GM12878 (cell line): ENCODE data around the gene AASDH. TPM values are rescaled to one million over a fixed set of nuclear protein-coding genes. Genes with fewer than 3 reads are reported as not detected.

ENCODE experiments used
- ATAC-seq: fragments of 200-7000 bp; cut with Tn5 transposase; 3 replicates; pipeline ENCODE4 v1.9.1; 2020; ENCODE audit warnings: mild to moderate bottlenecking, moderate library complexity
- BruUV-seq: library from RNA; stranded (reverse); fragments of 400-500 nt; replicated peaks from 2 replicates; lab custom pipeline; 2021; lab: Mats Ljungman, UMichigan
- CTCF ChIA-PET: fragments of 300-600 bp; sonication (Branson Sonifier 250); formaldehyde crosslinking; extraction: SDS; loops from one replicate; lab custom pipeline; 2021; ENCODE audit warnings: inconsistent platforms; lab: Yijun Ruan, JAX
- POLR2A ChIA-PET: fragments of 350-600 bp; formaldehyde crosslinking; extraction: SDS; loops from one replicate; lab custom pipeline; 2021; ENCODE audit warnings: inconsistent platforms; lab: Charles Lee
- RAD21 ChIA-PET: fragments of 300-600 bp; sonication (Branson Sonifier 250); formaldehyde crosslinking; loops from one replicate; lab custom pipeline; 2023; ENCODE audit warnings: antibody characterized with exemption; ENCODE audit not compliant: unreplicated experiment; lab: Charles Lee
- SMC1A ChIA-PET: fragments of 300-600 bp; sonication (Branson Sonifier 250); formaldehyde crosslinking; loops from one replicate; lab custom pipeline; 2023; ENCODE audit not compliant: unreplicated experiment, uncharacterized antibody; lab: Charles Lee
- DNase-seq: peaks from one replicate; pipeline ENCODE4 v3.0.0-alpha.2; 2011; ENCODE audit warnings: low read depth, low spot score
- FAIRE-seq: peaks from 3 replicates; lab custom pipeline; 2011; peaks lifted over from hg19 to GRCh38; lab: Jason Lieb, UNC
- H2AFZ ChIP-seq: 2 replicates; pipeline ENCODE4 v1.6.0; 2011; ENCODE audit warnings: low read depth, low read length, control low read depth; ENCODE audit not compliant: control insufficient read depth
- H3K27ac ChIP-seq: 2 replicates; pipeline ENCODE4 v1.5.1; 2011; ENCODE audit warnings: control low read depth; ENCODE audit not compliant: control insufficient read depth, insufficient read depth
- H3K27me3 ChIP-seq, 2 experiments: replicated peaks in 1 of 2; 2 replicates each; pipeline versions ENCODE4 v1.6.0 to v1.6.1; 2011; ENCODE audit warnings: low read length in 1 of 2; ENCODE audit not compliant: control insufficient read depth in 2 of 2, insufficient read depth in 2 of 2
- H3K36me3 ChIP-seq, 2 experiments: 2 replicates each; pipeline ENCODE4 v1.5.1; 2011; ENCODE audit warnings: low read length in 1 of 2; ENCODE audit not compliant: control insufficient read depth in 2 of 2, insufficient read depth in 2 of 2
- H3K4me1 ChIP-seq: 2 replicates; pipeline ENCODE4 v1.6.1; 2011; ENCODE audit warnings: mild to moderate bottlenecking, low read length, moderate library complexity, mixed read lengths; ENCODE audit not compliant: control insufficient read depth, insufficient read depth
- H3K4me2 ChIP-seq: 2 replicates; pipeline ENCODE4 v1.6.0; 2011; ENCODE audit warnings: control low read depth; ENCODE audit not compliant: control insufficient read depth, insufficient read depth
- H3K4me3 ChIP-seq: fragments of 200-600 bp; sonication (generic); 2 replicates; pipeline ENCODE4 v1.5.1; 2016
- H3K79me2 ChIP-seq: 2 replicates; pipeline ENCODE4 v1.6.0; 2011; ENCODE audit warnings: low read length; ENCODE audit not compliant: control insufficient read depth, insufficient read depth
- H3K9ac ChIP-seq: 2 replicates; pipeline ENCODE4 v1.8.0; 2011; ENCODE audit warnings: low read length, control low read depth, mixed read lengths; ENCODE audit not compliant: control insufficient read depth, insufficient read depth
- H3K9me3 ChIP-seq: replicated peaks from 3 replicates; pipeline ENCODE4 v1.5.1; 2011; ENCODE audit warnings: mild to moderate bottlenecking, low read length; ENCODE audit not compliant: control insufficient read depth, insufficient read depth
- H4K20me1 ChIP-seq: 2 replicates; pipeline ENCODE4 v1.6.0; 2011; ENCODE audit not compliant: control insufficient read depth, insufficient read depth
- JUNB ChIP-seq: IDR thresholded peaks from 2 replicates; pipeline ENCODE4 v1.6.1; 2016; ENCODE audit warnings: antibody characterized with exemption, mild to moderate bottlenecking
- JUND ChIP-seq: IDR thresholded peaks from 2 replicates; pipeline ENCODE4 v1.6.1; 2012; ENCODE audit warnings: low read depth, mild to moderate bottlenecking, low read length, improper control_type of control experiment, moderate library complexity
- LARP7 ChIP-seq: fragments of 450-650 bp; IDR thresholded peaks from 2 replicates; pipeline ENCODE4 v1.6.1; 2017; ENCODE audit warnings: mild to moderate bottlenecking
- SREBF2 ChIP-seq: IDR thresholded peaks from 2 replicates; pipeline ENCODE4 v1.6.1; 2012; ENCODE audit warnings: mild to moderate bottlenecking, low read length
- WGBS: methylation state at CpG from one replicate; pipeline ENCODE4 v1.1.6; 2016; ENCODE audit warnings: low lambda C conversion rate; ENCODE audit not compliant: insufficient replicate concordance, insufficient coverage; ENCODE audit errors: missing lambda C conversion rate; 5-methylcytosine and 5-hydroxymethylcytosine counted together
- in situ Hi-C: fragments of 300-500 bp; cut with MboI; formaldehyde crosslinking; loops from 9 replicates; pipeline ENCODE4 v1.14.3; 2018; ENCODE audit warnings: mixed read lengths
- intact Hi-C: fragments of 100-400 bp; cut with micrococcal nuclease; formaldehyde crosslinking; loops from one replicate; pipeline ENCODE4 v1.14.2; 2022; ENCODE audit not compliant: unreplicated experiment
- polyA plus RNA-seq, 11 experiments: library from polyadenylated mRNA; depleted of rRNA in 4 of 11; unstranded in 6 of 11; stranded (reverse) in 5 of 11; fragments of >200 nt; fragmentation: Nextera tagmentation in 4 of 11; fragmentation: Illumina TruSeq in 1 of 11; extraction: Ambion mirVana in 4 of 11; extraction: Trizol in 1 of 11; gene quantifications; 1 replicate in 1 of 11; 2 replicates in 10 of 11; pipeline versions ENCODE4 v1.2.1 to v1.2.3, GENCODE V29; 2011 to 2016; ENCODE audit warnings: inconsistent platforms in 2 of 11, missing spikeins in 2 of 11, low read depth in 1 of 11
- total RNA-seq, 4 experiments: library from RNA; depleted of rRNA in 3 of 4; stranded (reverse); fragments of >200 nt in 3 of 4; fragmentation: Illumina TruSeq in 1 of 4; extraction: Trizol in 1 of 4; gene quantifications; 2 replicates each; pipeline versions ENCODE4 v1.2.1 to v1.2.3, GENCODE V29; 2013 to 2021
- TF ChIP-seq, protein P1 (sequence below): fragments of 450-650 bp; IDR thresholded peaks from 2 replicates; pipeline ENCODE4 v1.6.1; 2014; ENCODE audit warnings: mild to moderate bottlenecking
- TF ChIP-seq, protein P2 (sequence below): IDR thresholded peaks from 2 replicates; pipeline ENCODE4 v1.6.1; 2011; ENCODE audit warnings: borderline replicate concordance, low read depth, mild to moderate bottlenecking, moderate library complexity, mixed read lengths, low read length; ENCODE audit not compliant: insufficient read depth; ENCODE audit errors: extremely low read length
- TF ChIP-seq, protein P3 (sequence below), 3 experiments: IDR thresholded peaks in 2 of 3; conservative IDR thresholded peaks in 1 of 3; 2 replicates each; pipeline ENCODE4 v1.5.1; 2011; ENCODE audit warnings: low read depth in 3 of 3, low read length in 3 of 3, mild to moderate bottlenecking in 3 of 3, control low read depth in 2 of 3, moderate library complexity in 2 of 3, inconsistent platforms in 1 of 3, mixed read lengths in 1 of 3; ENCODE audit not compliant: control insufficient read depth in 2 of 3, insufficient read depth in 1 of 3; ENCODE audit errors: extremely low read depth in 1 of 3
- TF ChIP-seq, protein P4 (sequence below): fragments of 450-650 bp; IDR thresholded peaks from 2 replicates; pipeline ENCODE4 v1.6.1; 2017; ENCODE audit warnings: mild to moderate bottlenecking, moderate library complexity
- TF ChIP-seq, protein P5 (sequence below): fragments of 450-650 bp; IDR thresholded peaks from 2 replicates; pipeline ENCODE4 v1.6.1; 2018; ENCODE audit warnings: mild to moderate bottlenecking, low read depth, moderate library complexity; ENCODE audit not compliant: partially characterized antibody

Gene AASDH
- total and polyA plus RNA-seq, 10 of the 15 experiments (the other 5 are each of a cell fraction or from before 2014, with no cell fraction given), result 7.3 to 19.1 (median 11.3) TPM

DNA sequence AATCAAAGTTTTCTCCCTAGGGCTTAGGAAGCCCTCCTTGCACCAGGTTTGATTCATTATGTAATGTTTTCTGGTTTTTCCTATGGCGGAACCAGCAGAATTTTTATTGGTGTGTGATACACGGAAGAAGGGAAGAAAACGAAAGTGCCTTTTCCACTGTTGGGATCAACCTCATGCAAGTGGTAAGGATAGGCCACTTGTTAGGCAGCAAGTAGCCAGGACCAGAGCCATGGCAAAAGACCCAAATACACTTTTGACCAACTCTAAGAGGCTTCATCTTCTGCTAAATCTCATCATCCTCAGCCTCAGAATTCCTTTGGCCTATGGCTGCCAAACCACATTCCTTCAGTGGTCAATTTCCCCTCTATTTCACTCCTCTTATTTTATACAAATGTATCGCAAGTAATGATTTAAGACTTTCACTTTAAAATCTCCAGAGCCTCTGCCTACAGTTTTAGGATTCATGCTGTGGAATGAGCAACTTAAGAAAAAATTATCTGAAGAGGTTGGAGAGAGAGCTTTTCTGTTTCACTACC lies 26.9 kb upstream of the AASDH start:
- Histone ChIP-seq H3K27ac (no peak overlapping the region), H3K9me3 (no peaks in the 10 kb centered on the region), H3K27me3 (no peaks in the 10 kb centered on the region), H3K4me3 (no peak overlapping the region), H3K9ac (no peak overlapping the region), H4K20me1 (no peaks in the 10 kb centered on the region), H3K36me3 (no peaks in the 10 kb centered on the region), H3K4me2 (no peak overlapping the region), H3K79me2 (peaks cover 73% of the 10 kb centered on the region), H2AFZ (no peak overlapping the region), H3K4me1 (no peaks in the 10 kb centered on the region)
- CTCF ChIA-PET, result interaction anchor here (0.9 kb wide), 1 partner anchor 9 kb away, joined by 3 read pairs; no protein-coding TSS in a partner anchor
- ATAC-seq, result no peak
- BruUV-seq, result no TSS peak
- DNase-seq, result no peak
- WGBS, result over 99% methylated on average over 4 of the region's 4 CpGs
- SMC1A ChIA-PET, result no interaction called here
- TF ChIP-seq, protein P1, sequence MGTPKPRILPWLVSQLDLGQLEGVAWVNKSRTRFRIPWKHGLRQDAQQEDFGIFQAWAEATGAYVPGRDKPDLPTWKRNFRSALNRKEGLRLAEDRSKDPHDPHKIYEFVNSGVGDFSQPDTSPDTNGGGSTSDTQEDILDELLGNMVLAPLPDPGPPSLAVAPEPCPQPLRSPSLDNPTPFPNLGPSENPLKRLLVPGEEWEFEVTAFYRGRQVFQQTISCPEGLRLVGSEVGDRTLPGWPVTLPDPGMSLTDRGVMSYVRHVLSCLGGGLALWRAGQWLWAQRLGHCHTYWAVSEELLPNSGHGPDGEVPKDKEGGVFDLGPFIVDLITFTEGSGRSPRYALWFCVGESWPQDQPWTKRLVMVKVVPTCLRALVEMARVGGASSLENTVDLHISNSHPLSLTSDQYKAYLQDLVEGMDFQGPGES, result no peak
- TF ChIP-seq, protein P2, sequence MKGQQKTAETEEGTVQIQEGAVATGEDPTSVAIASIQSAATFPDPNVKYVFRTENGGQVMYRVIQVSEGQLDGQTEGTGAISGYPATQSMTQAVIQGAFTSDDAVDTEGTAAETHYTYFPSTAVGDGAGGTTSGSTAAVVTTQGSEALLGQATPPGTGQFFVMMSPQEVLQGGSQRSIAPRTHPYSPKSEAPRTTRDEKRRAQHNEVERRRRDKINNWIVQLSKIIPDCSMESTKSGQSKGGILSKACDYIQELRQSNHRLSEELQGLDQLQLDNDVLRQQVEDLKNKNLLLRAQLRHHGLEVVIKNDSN, result no peak
- TF ChIP-seq LARP7 (no peak), SREBF2 (no peak), JUNB (no peak), JUND (no peak)
- TF ChIP-seq, protein P3, sequence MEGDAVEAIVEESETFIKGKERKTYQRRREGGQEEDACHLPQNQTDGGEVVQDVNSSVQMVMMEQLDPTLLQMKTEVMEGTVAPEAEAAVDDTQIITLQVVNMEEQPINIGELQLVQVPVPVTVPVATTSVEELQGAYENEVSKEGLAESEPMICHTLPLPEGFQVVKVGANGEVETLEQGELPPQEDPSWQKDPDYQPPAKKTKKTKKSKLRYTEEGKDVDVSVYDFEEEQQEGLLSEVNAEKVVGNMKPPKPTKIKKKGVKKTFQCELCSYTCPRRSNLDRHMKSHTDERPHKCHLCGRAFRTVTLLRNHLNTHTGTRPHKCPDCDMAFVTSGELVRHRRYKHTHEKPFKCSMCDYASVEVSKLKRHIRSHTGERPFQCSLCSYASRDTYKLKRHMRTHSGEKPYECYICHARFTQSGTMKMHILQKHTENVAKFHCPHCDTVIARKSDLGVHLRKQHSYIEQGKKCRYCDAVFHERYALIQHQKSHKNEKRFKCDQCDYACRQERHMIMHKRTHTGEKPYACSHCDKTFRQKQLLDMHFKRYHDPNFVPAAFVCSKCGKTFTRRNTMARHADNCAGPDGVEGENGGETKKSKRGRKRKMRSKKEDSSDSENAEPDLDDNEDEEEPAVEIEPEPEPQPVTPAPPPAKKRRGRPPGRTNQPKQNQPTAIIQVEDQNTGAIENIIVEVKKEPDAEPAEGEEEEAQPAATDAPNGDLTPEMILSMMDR (IDR thresholded peaks at IDR 0.05 in 2 of 3, conservative IDR thresholded peaks at IDR 0.05 in 1 of 3; ENCODE audit: control insufficient read depth in 2 of 3, extremely low read depth in 1 of 3, insufficient read depth in 1 of 3, low read depth in 3 of 3, low read length in 3 of 3), result no peak
- TF ChIP-seq, protein P4, sequence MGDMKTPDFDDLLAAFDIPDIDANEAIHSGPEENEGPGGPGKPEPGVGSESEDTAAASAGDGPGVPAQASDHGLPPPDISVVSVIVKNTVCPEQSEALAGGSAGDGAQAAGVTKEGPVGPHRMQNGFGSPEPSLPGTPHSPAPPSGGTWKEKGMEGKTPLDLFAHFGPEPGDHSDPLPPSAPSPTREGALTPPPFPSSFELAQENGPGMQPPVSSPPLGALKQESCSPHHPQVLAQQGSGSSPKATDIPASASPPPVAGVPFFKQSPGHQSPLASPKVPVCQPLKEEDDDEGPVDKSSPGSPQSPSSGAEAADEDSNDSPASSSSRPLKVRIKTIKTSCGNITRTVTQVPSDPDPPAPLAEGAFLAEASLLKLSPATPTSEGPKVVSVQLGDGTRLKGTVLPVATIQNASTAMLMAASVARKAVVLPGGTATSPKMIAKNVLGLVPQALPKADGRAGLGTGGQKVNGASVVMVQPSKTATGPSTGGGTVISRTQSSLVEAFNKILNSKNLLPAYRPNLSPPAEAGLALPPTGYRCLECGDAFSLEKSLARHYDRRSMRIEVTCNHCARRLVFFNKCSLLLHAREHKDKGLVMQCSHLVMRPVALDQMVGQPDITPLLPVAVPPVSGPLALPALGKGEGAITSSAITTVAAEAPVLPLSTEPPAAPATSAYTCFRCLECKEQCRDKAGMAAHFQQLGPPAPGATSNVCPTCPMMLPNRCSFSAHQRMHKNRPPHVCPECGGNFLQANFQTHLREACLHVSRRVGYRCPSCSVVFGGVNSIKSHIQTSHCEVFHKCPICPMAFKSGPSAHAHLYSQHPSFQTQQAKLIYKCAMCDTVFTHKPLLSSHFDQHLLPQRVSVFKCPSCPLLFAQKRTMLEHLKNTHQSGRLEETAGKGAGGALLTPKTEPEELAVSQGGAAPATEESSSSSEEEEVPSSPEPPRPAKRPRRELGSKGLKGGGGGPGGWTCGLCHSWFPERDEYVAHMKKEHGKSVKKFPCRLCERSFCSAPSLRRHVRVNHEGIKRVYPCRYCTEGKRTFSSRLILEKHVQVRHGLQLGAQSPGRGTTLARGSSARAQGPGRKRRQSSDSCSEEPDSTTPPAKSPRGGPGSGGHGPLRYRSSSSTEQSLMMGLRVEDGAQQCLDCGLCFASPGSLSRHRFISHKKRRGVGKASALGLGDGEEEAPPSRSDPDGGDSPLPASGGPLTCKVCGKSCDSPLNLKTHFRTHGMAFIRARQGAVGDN, result no peak
- TF ChIP-seq, protein P5, sequence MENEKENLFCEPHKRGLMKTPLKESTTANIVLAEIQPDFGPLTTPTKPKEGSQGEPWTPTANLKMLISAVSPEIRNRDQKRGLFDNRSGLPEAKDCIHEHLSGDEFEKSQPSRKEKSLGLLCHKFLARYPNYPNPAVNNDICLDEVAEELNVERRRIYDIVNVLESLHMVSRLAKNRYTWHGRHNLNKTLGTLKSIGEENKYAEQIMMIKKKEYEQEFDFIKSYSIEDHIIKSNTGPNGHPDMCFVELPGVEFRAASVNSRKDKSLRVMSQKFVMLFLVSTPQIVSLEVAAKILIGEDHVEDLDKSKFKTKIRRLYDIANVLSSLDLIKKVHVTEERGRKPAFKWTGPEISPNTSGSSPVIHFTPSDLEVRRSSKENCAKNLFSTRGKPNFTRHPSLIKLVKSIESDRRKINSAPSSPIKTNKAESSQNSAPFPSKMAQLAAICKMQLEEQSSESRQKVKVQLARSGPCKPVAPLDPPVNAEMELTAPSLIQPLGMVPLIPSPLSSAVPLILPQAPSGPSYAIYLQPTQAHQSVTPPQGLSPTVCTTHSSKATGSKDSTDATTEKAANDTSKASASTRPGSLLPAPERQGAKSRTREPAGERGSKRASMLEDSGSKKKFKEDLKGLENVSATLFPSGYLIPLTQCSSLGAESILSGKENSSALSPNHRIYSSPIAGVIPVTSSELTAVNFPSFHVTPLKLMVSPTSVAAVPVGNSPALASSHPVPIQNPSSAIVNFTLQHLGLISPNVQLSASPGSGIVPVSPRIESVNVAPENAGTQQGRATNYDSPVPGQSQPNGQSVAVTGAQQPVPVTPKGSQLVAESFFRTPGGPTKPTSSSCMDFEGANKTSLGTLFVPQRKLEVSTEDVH, result no peak
- FAIRE-seq, result no peak
- POLR2A ChIA-PET, result no interaction called here
- RAD21 ChIA-PET, result no interaction called here
- in situ Hi-C loops, result no loop called here
- intact Hi-C loops, result no loop called here
